H1 (cell line): ENCODE data around the gene CCL8. TPM values are rescaled to one million over a fixed set of nuclear protein-coding genes. Genes with fewer than 3 reads are reported as not detected.

ENCODE experiments used
- BRCA1 ChIP-seq: IDR thresholded peaks from 2 replicates; pipeline ENCODE4 v1.6.1; 2012; ENCODE audit warnings: low read depth, low read length, improper control_type of control experiment
- CTBP2 ChIP-seq: IDR thresholded peaks from 2 replicates; pipeline ENCODE4 v1.7.0; 2011; ENCODE audit warnings: borderline replicate concordance, mild to moderate bottlenecking, moderate library complexity, mixed read lengths, low read length; ENCODE audit not compliant: insufficient read depth, insufficient read length
- EZH2 ChIP-seq: fragments of 200-600 bp; sonication (generic); IDR thresholded peaks from 2 replicates; pipeline ENCODE4 v1.7.1; 2012; ENCODE audit warnings: low read depth, mild to moderate bottlenecking, moderate library complexity, low read length, inconsistent platforms; ENCODE audit not compliant: severe bottlenecking
- polyA plus RNA-seq, 7 experiments: library from polyadenylated mRNA; depleted of rRNA in 3 of 7; stranded (reverse) in 5 of 7; unstranded in 2 of 7; fragments of >200 nt in 5 of 7; fragments of 200-250 nt in 2 of 7; gene quantifications; 1 replicate in 5 of 7; 2 replicates in 1 of 7; 4 replicates in 1 of 7; pipeline versions ENCODE4 v1.2.1 to v1.2.3, GENCODE V29; 2011 to 2013; ENCODE audit warnings: missing spikeins in 2 of 7, mixed read lengths in 2 of 7
- total RNA-seq: library from RNA; stranded (reverse); fragmentation: NEBNext Ultra II Directional; extraction: Animal tissue kit (Norgen Biotek cat#: 25700); gene quantifications from 2 replicates; pipeline ENCODE4 v1.2.1, GENCODE V29; 2021

CCL8 gene
- total and polyA plus RNA-seq, 2 of the 8 experiments (the other 6 are each of a cell fraction or from before 2014, with no cell fraction given) = not detected

DNA sequence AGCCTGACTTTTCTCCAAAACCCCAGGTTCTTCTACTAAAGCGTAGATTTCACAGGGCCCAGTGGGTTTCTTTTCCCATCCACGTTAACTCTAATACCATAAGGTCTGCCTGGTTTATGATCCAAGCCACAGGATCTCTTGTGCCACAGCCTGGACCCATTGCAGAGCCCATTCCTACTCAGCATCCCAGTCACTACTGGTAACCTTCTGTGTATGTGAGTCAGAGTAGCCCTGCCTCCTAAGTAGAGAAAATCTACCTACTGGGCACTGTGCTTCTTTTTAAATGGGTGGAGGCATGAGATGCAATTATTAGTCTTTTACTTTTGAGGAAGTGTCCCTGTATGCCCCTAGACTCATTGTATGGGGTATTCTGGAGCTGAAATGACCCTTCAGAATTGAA, 20.2 kb upstream of the CCL8 start (continued):
- no peak for TF ChIP-seq EZH2
- no peak for TF ChIP-seq BRCA1
- no peak for TF ChIP-seq CTBP2
